Panc1 (cell line): ENCODE results near the gene CNOT4. TPM values are rescaled to one million over a fixed set of nuclear protein-coding genes. Genes with fewer than 3 reads are reported as not detected.

ENCODE experiments used
- ATAC-seq: fragments of 200-7000 bp; cut with Tn5 transposase; 2 replicates; pipeline ENCODE4 v1.9.1; 2020; ENCODE audit warnings: mild to moderate bottlenecking, moderate library complexity
- BruUV-seq: library from RNA; stranded (reverse); fragments of 400-500 nt; replicated peaks from 2 replicates; lab custom pipeline; 2021; lab: Mats Ljungman, UMichigan
- CTCF ChIA-PET: fragments of 300-600 bp; sonication (Branson Sonifier 250); formaldehyde crosslinking; loops from one replicate; lab custom pipeline; 2022; ENCODE audit warnings: antibody characterized with exemption; lab: Charles Lee
- POLR2A ChIA-PET: fragments of 300-600 bp; sonication (Branson Sonifier 250); formaldehyde crosslinking; loops from one replicate; lab custom pipeline; 2022; ENCODE audit warnings: antibody characterized with exemption; lab: Charles Lee
- DNase-seq: peaks from one replicate; pipeline ENCODE4 v3.0.0-alpha.2; 2010; ENCODE audit warnings: low read depth, low spot score
- H3K27ac ChIP-seq: 2 replicates; pipeline ENCODE4 v1.5.1; 2011; ENCODE audit warnings: mild to moderate bottlenecking, low read length, inconsistent platforms
- H3K27me3 ChIP-seq: fragments of 200-500 bp; sonication (Bioruptor generic); 2 replicates; pipeline ENCODE4 v1.6.0; 2014; ENCODE audit warnings: low read length, inconsistent platforms; ENCODE audit not compliant: control insufficient read depth, insufficient read depth
- H3K36me3 ChIP-seq: fragments of 200-500 bp; sonication (Bioruptor generic); 2 replicates; pipeline ENCODE4 v1.5.1; 2014; ENCODE audit warnings: inconsistent platforms, mild to moderate bottlenecking, low read length, moderate library complexity; ENCODE audit not compliant: control insufficient read depth, insufficient read depth
- H3K4me1 ChIP-seq: 2 replicates; pipeline ENCODE4 v1.5.1; 2011; ENCODE audit warnings: inconsistent platforms, mild to moderate bottlenecking, low read length, moderate library complexity; ENCODE audit not compliant: control insufficient read depth, insufficient read depth
- H3K4me3 ChIP-seq, 2 experiments: 2 replicates each; pipeline ENCODE4 v1.5.1; 2011 to 2012; ENCODE audit warnings: low read depth in 2 of 2, low read length in 2 of 2, mild to moderate bottlenecking in 2 of 2, inconsistent platforms in 1 of 2, moderate library complexity in 1 of 2
- H3K9me3 ChIP-seq: fragments of 200-500 bp; sonication (Bioruptor generic); 2 replicates; pipeline ENCODE4 v1.5.1; 2014; ENCODE audit warnings: low read depth, mild to moderate bottlenecking, inconsistent platforms, low read length, moderate library complexity; ENCODE audit not compliant: control insufficient read depth, insufficient read depth
- CTCF ChIP-seq: fragments of 450-650 bp; IDR thresholded peaks from 2 replicates; pipeline ENCODE4 v1.5.1; 2017; ENCODE audit warnings: mild to moderate bottlenecking
- POLR2AphosphoS5 ChIP-seq: IDR thresholded peaks from 2 replicates; pipeline ENCODE4 v1.6.1; 2012; ENCODE audit warnings: mild to moderate bottlenecking, low read depth, low read length, moderate library complexity
- REST ChIP-seq, 2 experiments: IDR thresholded peaks; 2 replicates each; pipeline ENCODE4 v1.6.1; 2011 to 2012; ENCODE audit warnings: low read depth in 2 of 2, control low read depth in 1 of 2, low read length in 1 of 2, mild to moderate bottlenecking in 1 of 2, moderate library complexity in 1 of 2; ENCODE audit not compliant: insufficient read depth in 1 of 2
- SIN3A ChIP-seq: IDR thresholded peaks from 2 replicates; pipeline ENCODE4 v1.6.1; 2012; ENCODE audit warnings: low read depth, mild to moderate bottlenecking, low read length, moderate library complexity, borderline replicate concordance; ENCODE audit not compliant: insufficient read depth
- TCF7L2 ChIP-seq: IDR thresholded peaks from 2 replicates; pipeline ENCODE4 v1.6.1; 2011; ENCODE audit warnings: mild to moderate bottlenecking, low read depth, low read length, inconsistent platforms
- in situ Hi-C: cut with HindIII; loops from 2 replicates; pipeline ENCODE4 v1.10.0; 2016; ENCODE audit warnings: low sequenced_read_pairs, low pct_unique_long_range_greater_than_20kb
- intact Hi-C: fragments of 100-400 bp; cut with micrococcal nuclease; formaldehyde crosslinking; loops from one replicate; pipeline ENCODE4 v1.10.0; 2022; ENCODE audit not compliant: unreplicated experiment
- total RNA-seq: library from RNA; stranded (reverse); gene quantifications from one replicate; pipeline ENCODE4 v1.2.1, GENCODE V29; 2021; ENCODE audit not compliant: unreplicated experiment

The CNOT4 gene
- total RNA-seq, 1 experiment from 2014 or later, result 22.3 TPM

GRCh38 chr7:135355377-135356048 is 154.4 kb downstream of the CNOT4 start:
- in situ Hi-C loops (no loop called here), intact Hi-C loops (no loop called here)
- ATAC-seq, result peak; percentile 78
- Histone ChIP-seq H3K4me1 (no peaks in the 10 kb centered on the region), H3K9me3 (no peaks in the 10 kb centered on the region), H3K27me3 (peaks cover 8% of the 10 kb centered on the region; the same call in 1 of the 2 replicates), H3K36me3 (no peaks in the 10 kb centered on the region), H3K27ac (no peak overlapping the region), H3K4me3 (no peak overlapping the region)
- no TSS peak for BruUV-seq
- no peak for TF ChIP-seq TCF7L2
- no peak for TF ChIP-seq POLR2AphosphoS5
- no peak for TF ChIP-seq REST (IDR thresholded peaks at IDR 0.05; ENCODE audit: insufficient read depth in 1 of 2, low read depth in 2 of 2, low read length in 1 of 2)
- TF ChIP-seq SIN3A, result no peak
- TF ChIP-seq CTCF, result no peak
- DNase-seq, result no peak
- CTCF ChIA-PET, result no interaction called here
- POLR2A ChIA-PET, result no interaction called here

GRCh38 chr7:135353832-135354231 is 156.1 kb downstream of the CNOT4 start:
- in situ Hi-C loops, result no loop called here
- DNase-seq (no peak), ATAC-seq (no peak)
- no peak overlapping the region for H3K4me3 ChIP-seq
- no TSS peak for BruUV-seq
- TF ChIP-seq CTCF (no peak), SIN3A (no peak), REST (IDR thresholded peaks at IDR 0.05; ENCODE audit: insufficient read depth in 1 of 2, low read depth in 2 of 2, low read length in 1 of 2) (no peak), TCF7L2 (no peak), POLR2AphosphoS5 (no peak)
- intact Hi-C loops, result no loop called here
- H3K36me3 ChIP-seq, result no peaks in the 10 kb centered on the region
- H3K27ac ChIP-seq, result no peak overlapping the region
- CTCF ChIA-PET, result no interaction called here
- POLR2A ChIA-PET, result no interaction called here
- peaks cover 8% of the 10 kb centered on the region; the same call in 1 of the 2 replicates for H3K27me3 ChIP-seq
- H3K9me3 ChIP-seq, result no peaks in the 10 kb centered on the region
- no peaks in the 10 kb centered on the region for H3K4me1 ChIP-seq
